Measurements from ENCODE around the gene GANC. TPM values are rescaled to one million over a fixed set of nuclear protein-coding genes. Genes with fewer than 3 reads are reported as not detected.

Gene GANC
- total and polyA plus RNA-seq, 9 of the 15 experiments (the other 6 are each of a cell fraction or from before 2014, with no cell fraction given) = 10.9 to 19.0 (median 14.5) TPM

GRCh38 chr15:42272939-42273899, at the start of gene GANC, which contains the start of gene TMEM87A (continued):
- TF ChIP-seq ESRRA (IDR thresholded peaks at IDR 0.05; ENCODE audit: borderline replicate concordance, low read depth) (peak; percentile 58), SRSF9 (IDR thresholded peaks at IDR 0.05; ENCODE audit: borderline replicate concordance, low read depth, low read length) (no peak), SLC30A9 (CRISPR knock-in tag; IDR thresholded peaks at IDR 0.05) (no peak), SMAD4 (CRISPR knock-in tag; conservative IDR thresholded peaks at IDR 0.05) (peak; percentile 67; the same call in 1 of the 2 replicates), ZEB2 (IDR thresholded peaks at IDR 0.05) (0 out of 2 replicates have a peak, but pooled peaks have one; percentile 13), RBM17 (IDR thresholded peaks at IDR 0.05; ENCODE audit: borderline replicate concordance, low read depth, low read length) (no peak), KHSRP (IDR thresholded peaks at IDR 0.05) (no peak), NCOA4 (IDR thresholded peaks at IDR 0.05; ENCODE audit: partially characterized antibody) (no peak), ZNF584 (CRISPR knock-in tag; IDR thresholded peaks at IDR 0.05; ENCODE audit: low read depth) (no peak), SMARCE1 (IDR thresholded peaks at IDR 0.05) (no peak), HOXB6 (CRISPR knock-in tag; IDR thresholded peaks at IDR 0.05; ENCODE audit: borderline replicate concordance) (no peak), ZNF354B (CRISPR knock-in tag; IDR thresholded peaks at IDR 0.05) (no peak), TCF7 (IDR thresholded peaks at IDR 0.05; ENCODE audit: borderline replicate concordance) (peak; percentile 34; the same call in 1 of the 2 replicates), LEF1 (IDR thresholded peaks at IDR 0.05) (no peak; the same call in 1 of the 2 replicates), ZNF324 (CRISPR knock-in tag; IDR thresholded peaks at IDR 0.05) (no peak), YBX1 (IDR thresholded peaks at IDR 0.05) (no peak), PHF20 (IDR thresholded peaks at IDR 0.05; ENCODE audit: partially characterized antibody) (peak; percentile 92), ZNF143 (CRISPR knock-in tag; IDR thresholded peaks at IDR 0.05) (no peak), BCL6 (CRISPR knock-in tag; IDR thresholded peaks at IDR 0.05) (no peak), RB1 (IDR thresholded peaks at IDR 0.05; ENCODE audit: low read depth) (peak; percentile 33; the same call in 1 of the 2 replicates), ZNF586 (CRISPR knock-in tag; conservative IDR thresholded peaks at IDR 0.05) (no peak), ZNF444 (CRISPR knock-in tag; IDR thresholded peaks at IDR 0.05) (no peak), MEIS2 (IDR thresholded peaks at IDR 0.05; ENCODE audit: partially characterized antibody) (peak; percentile 58), RBM14 (IDR thresholded peaks at IDR 0.05; ENCODE audit: borderline replicate concordance, insufficient read depth, low read depth, low read length) (no peak), MECOM (CRISPR knock-in tag; IDR thresholded peaks at IDR 0.05) (no peak), ZC3H8 (IDR thresholded peaks at IDR 0.05) (no peak), MTF1 (CRISPR knock-in tag; IDR thresholded peaks at IDR 0.05; ENCODE audit: borderline replicate concordance) (no peak), RFX1 (IDR thresholded peaks at IDR 0.05) (no peak), TCFL5 (CRISPR knock-in tag; conservative IDR thresholded peaks at IDR 0.05) (no peak), PTBP1 (IDR thresholded peaks at IDR 0.05; ENCODE audit: low read depth, low read length) (no peak), ETV1 (tag; conservative IDR thresholded peaks at IDR 0.05; ENCODE audit: low read depth) (peak; percentile 88), JUND (IDR thresholded peaks at IDR 0.05; ENCODE audit: borderline replicate concordance, low read depth, low read length) (peak; percentile 43; the same call in 1 of the 2 replicates), JUND (tag; IDR thresholded peaks at IDR 0.05; ENCODE audit: borderline replicate concordance, low read depth, low read length) (peak; percentile 57; the same call in 1 of the 3 replicates)
- TF ChIP-seq, protein P1, sequence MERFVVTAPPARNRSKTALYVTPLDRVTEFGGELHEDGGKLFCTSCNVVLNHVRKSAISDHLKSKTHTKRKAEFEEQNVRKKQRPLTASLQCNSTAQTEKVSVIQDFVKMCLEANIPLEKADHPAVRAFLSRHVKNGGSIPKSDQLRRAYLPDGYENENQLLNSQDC (CRISPR knock-in tag; IDR thresholded peaks at IDR 0.05) = no peak
